ENCODE data around the gene TOP3A.

TOP3A gene

GRCh38 chr17:18327093-18327492 is 12.3 kb upstream of the TOP3A start:
- H3K9me2 ChIP-seq (ENCODE audit: low read depth, low read length): no peaks in the 10 kb centered on the region
- H4K20me1 ChIP-seq (ENCODE audit: insufficient read depth, low read length): no peaks in the 10 kb centered on the region
- no peaks in the 10 kb centered on the region for H3K9me3 ChIP-seq (ENCODE audit: low read length)
- TF ChIP-seq CTCF (IDR thresholded peaks at IDR 0.05; ENCODE audit: low read length): no peak
- no peak for TF ChIP-seq EZH2 (IDR thresholded peaks at IDR 0.05; ENCODE audit: borderline replicate concordance, low read length)
- H3K9ac ChIP-seq (ENCODE audit: low read length): no peak overlapping the region
- H2AFZ ChIP-seq (ENCODE audit: low read length): no peak overlapping the region
- no peaks in the 10 kb centered on the region for H3K79me2 ChIP-seq (ENCODE audit: insufficient read depth, low read length)
- peaks cover 6% of the 10 kb centered on the region for H3K4me1 ChIP-seq (ENCODE audit: insufficient read depth, low read length, severe bottlenecking)
- H3K36me3 ChIP-seq (ENCODE audit: insufficient read depth, low read length): peaks cover 67% of the 10 kb centered on the region
- H3K4me3 ChIP-seq (ENCODE audit: low read depth, low read length, poor library complexity, severe bottlenecking): no peak overlapping the region
- no peak overlapping the region for H3K27ac ChIP-seq (ENCODE audit: low read depth, low read length, poor library complexity, severe bottlenecking)
- H3K27me3 ChIP-seq (ENCODE audit: insufficient read depth, low read length): no peaks in the 10 kb centered on the region
- no peak overlapping the region for H3K4me2 ChIP-seq (ENCODE audit: low read length)
- H3F3A ChIP-seq (ENCODE audit: insufficient read depth, low read length): no peaks in the 10 kb centered on the region

GRCh38 chr17:18326572-18326971 is 11.8 kb upstream of the TOP3A start:
- Histone ChIP-seq H3K9me3 (ENCODE audit: low read length) (no peaks in the 10 kb centered on the region), H3F3A (ENCODE audit: insufficient read depth, low read length) (no peaks in the 10 kb centered on the region), H3K27me3 (ENCODE audit: insufficient read depth, low read length) (no peaks in the 10 kb centered on the region), H3K27ac (ENCODE audit: low read depth, low read length, poor library complexity, severe bottlenecking) (no peak overlapping the region), H3K9me2 (ENCODE audit: low read depth, low read length) (no peaks in the 10 kb centered on the region), H3K4me2 (ENCODE audit: low read length) (no peak overlapping the region), H3K4me1 (ENCODE audit: insufficient read depth, low read length, severe bottlenecking) (peaks cover 6% of the 10 kb centered on the region), H3K36me3 (ENCODE audit: insufficient read depth, low read length) (peaks cover 61% of the 10 kb centered on the region), H3K9ac (ENCODE audit: low read length) (no peak overlapping the region), H4K20me1 (ENCODE audit: insufficient read depth, low read length) (no peaks in the 10 kb centered on the region), H3K4me3 (ENCODE audit: low read depth, low read length, poor library complexity, severe bottlenecking) (no peak overlapping the region), H3K79me2 (ENCODE audit: insufficient read depth, low read length) (no peaks in the 10 kb centered on the region), H2AFZ (ENCODE audit: low read length) (no peak overlapping the region)
- TF ChIP-seq CTCF (IDR thresholded peaks at IDR 0.05; ENCODE audit: low read length) (no peak), EZH2 (IDR thresholded peaks at IDR 0.05; ENCODE audit: borderline replicate concordance, low read length) (no peak)

- Histone ChIP-seq H3K4me2 (ENCODE audit: low read length) (no peak overlapping the region), H4K20me1 (ENCODE audit: insufficient read depth, low read length) (no peaks in the 10 kb centered on the region), H3K27ac (ENCODE audit: low read depth, low read length, poor library complexity, severe bottlenecking) (no peak overlapping the region), H3K4me3 (ENCODE audit: low read depth, low read length, poor library complexity, severe bottlenecking) (no peak overlapping the region), H3K79me2 (ENCODE audit: insufficient read depth, low read length) (no peaks in the 10 kb centered on the region), H3K27me3 (ENCODE audit: insufficient read depth, low read length) (no peaks in the 10 kb centered on the region), H2AFZ (ENCODE audit: low read length) (no peak overlapping the region), H3K36me3 (ENCODE audit: insufficient read depth, low read length) (peaks cover 61% of the 10 kb centered on the region), H3K9me3 (ENCODE audit: low read length) (no peaks in the 10 kb centered on the region), H3K9ac (ENCODE audit: low read length) (no peak overlapping the region), H3K9me2 (ENCODE audit: low read depth, low read length) (no peaks in the 10 kb centered on the region), H3K4me1 (ENCODE audit: insufficient read depth, low read length, severe bottlenecking) (peaks cover 7% of the 10 kb centered on the region), H3F3A (ENCODE audit: insufficient read depth, low read length) (no peaks in the 10 kb centered on the region)
- TF ChIP-seq CTCF (IDR thresholded peaks at IDR 0.05; ENCODE audit: low read length): no peak
- no peak for TF ChIP-seq EZH2 (IDR thresholded peaks at IDR 0.05; ENCODE audit: borderline replicate concordance, low read length)
Measured at GRCh38 chr17:18326039-18326438, 11.2 kb upstream of the TOP3A start.
